Suprapubic skin (tissue), 4 donors: ENCODE measurements around the gene UQCR11. TPM values are rescaled to one million over a fixed set of nuclear protein-coding genes. Genes with fewer than 3 reads are reported as not detected.

Experiments used
- DNase-seq, 2 donors: peaks; one replicate each; pipeline ENCODE4 v3.0.0-alpha.2; 2019; ENCODE audit warnings: low spot score in 2 of 2
- H3K27ac ChIP-seq: fragments of 200-600 bp; sonication (generic); one replicate; pipeline ENCODE4 v1.5.1; 2019
- H3K27me3 ChIP-seq: fragments of 200-600 bp; sonication (generic); one replicate; pipeline ENCODE4 v1.5.1; 2019
- H3K36me3 ChIP-seq: fragments of 200-600 bp; sonication (generic); one replicate; pipeline ENCODE4 v1.5.1; 2019
- H3K4me1 ChIP-seq: fragments of 200-600 bp; sonication (generic); one replicate; pipeline ENCODE4 v1.5.1; 2019
- H3K4me3 ChIP-seq: fragments of 200-600 bp; sonication (generic); one replicate; pipeline ENCODE4 v1.5.1; 2019; ENCODE audit warnings: mild to moderate bottlenecking
- H3K9me3 ChIP-seq: fragments of 200-600 bp; sonication (generic); one replicate; pipeline ENCODE4 v1.5.1; 2019
- EP300 ChIP-seq: sonication (generic); formaldehyde crosslinking; IDR thresholded peaks from one replicate; pipeline ENCODE4 v1.6.1; 2017; ENCODE audit warnings: antibody characterized with exemption
- POLR2A ChIP-seq, 2 donors: fragments of 450-650 bp; IDR thresholded peaks; one replicate each; pipeline ENCODE4 v1.6.1; 2017; ENCODE audit warnings: antibody characterized with exemption in 2 of 2, mild to moderate bottlenecking in 2 of 2, moderate library complexity in 2 of 2
- POLR2AphosphoS5 ChIP-seq, 3 donors: sonication (generic); formaldehyde crosslinking; IDR thresholded peaks; one replicate each; pipeline ENCODE4 v1.6.1; 2017; ENCODE audit warnings: antibody characterized with exemption in 3 of 3
- whole genome bisulfite sequencing: methylation state at CpG from one replicate; pipeline ENCODE4 v1.1.5; 2018; 5-methylcytosine and 5-hydroxymethylcytosine counted together
- total RNA-seq, 4 donors: library from RNA; depleted of rRNA; stranded (reverse); fragments of >200 nt; gene quantifications; one replicate each; pipeline ENCODE4 v1.1.0, GENCODE V29; 2016
- TF ChIP-seq, protein P1 (sequence below), 2 donors: fragments of 200-600 bp in 1 of 2; fragments of 450-650 bp in 1 of 2; sonication (generic) in 1 of 2; IDR thresholded peaks; one replicate each; pipeline ENCODE4 v1.5.1; 2016 to 2019; ENCODE audit warnings: antibody characterized with exemption in 2 of 2, mild to moderate bottlenecking in 1 of 2, moderate library complexity in 1 of 2

UQCR11 gene
- total RNA-seq, 4 donors from 2014 or later, result 33.4 to 73.1 (median 59.4) TPM

GRCh38 chr19:1624458-1624857 lies 19.2 kb upstream of the UQCR11 start:
- WGBS, result 69% methylated on average over 23 of the region's 23 CpGs
- peaks cover 56% of the 10 kb centered on the region for H3K36me3 ChIP-seq
- no peak overlapping the region for H3K27ac ChIP-seq
- H3K4me1 ChIP-seq, result no peaks in the 10 kb centered on the region
- TF ChIP-seq, protein P1, sequence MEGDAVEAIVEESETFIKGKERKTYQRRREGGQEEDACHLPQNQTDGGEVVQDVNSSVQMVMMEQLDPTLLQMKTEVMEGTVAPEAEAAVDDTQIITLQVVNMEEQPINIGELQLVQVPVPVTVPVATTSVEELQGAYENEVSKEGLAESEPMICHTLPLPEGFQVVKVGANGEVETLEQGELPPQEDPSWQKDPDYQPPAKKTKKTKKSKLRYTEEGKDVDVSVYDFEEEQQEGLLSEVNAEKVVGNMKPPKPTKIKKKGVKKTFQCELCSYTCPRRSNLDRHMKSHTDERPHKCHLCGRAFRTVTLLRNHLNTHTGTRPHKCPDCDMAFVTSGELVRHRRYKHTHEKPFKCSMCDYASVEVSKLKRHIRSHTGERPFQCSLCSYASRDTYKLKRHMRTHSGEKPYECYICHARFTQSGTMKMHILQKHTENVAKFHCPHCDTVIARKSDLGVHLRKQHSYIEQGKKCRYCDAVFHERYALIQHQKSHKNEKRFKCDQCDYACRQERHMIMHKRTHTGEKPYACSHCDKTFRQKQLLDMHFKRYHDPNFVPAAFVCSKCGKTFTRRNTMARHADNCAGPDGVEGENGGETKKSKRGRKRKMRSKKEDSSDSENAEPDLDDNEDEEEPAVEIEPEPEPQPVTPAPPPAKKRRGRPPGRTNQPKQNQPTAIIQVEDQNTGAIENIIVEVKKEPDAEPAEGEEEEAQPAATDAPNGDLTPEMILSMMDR (IDR thresholded peaks at IDR 0.05), result peak in 1 of 2 donors; percentile 45
- TF ChIP-seq POLR2AphosphoS5 (IDR thresholded peaks at IDR 0.05), result no peak
- no peak for TF ChIP-seq EP300
- TF ChIP-seq POLR2A (IDR thresholded peaks at IDR 0.05), result no peak
- DNase-seq, result no peak
- H3K9me3 ChIP-seq, result no peaks in the 10 kb centered on the region
- no peaks in the 10 kb centered on the region for H3K27me3 ChIP-seq
- no peak overlapping the region for H3K4me3 ChIP-seq

GRCh38 chr19:1622541-1622940 lies 17.3 kb upstream of the UQCR11 start:
- no peaks in the 10 kb centered on the region for H3K9me3 ChIP-seq
- H3K27ac ChIP-seq, result no peak overlapping the region
- no peaks in the 10 kb centered on the region for H3K27me3 ChIP-seq
- H3K4me3 ChIP-seq, result no peak overlapping the region
- 90% methylated on average over 5 of the region's 5 CpGs for WGBS
- DNase-seq, result no peak
- H3K36me3 ChIP-seq, result peaks cover 73% of the 10 kb centered on the region
- no peak for TF ChIP-seq POLR2AphosphoS5 (IDR thresholded peaks at IDR 0.05)
- TF ChIP-seq POLR2A (IDR thresholded peaks at IDR 0.05), result no peak
- TF ChIP-seq EP300, result no peak
- TF ChIP-seq, protein P1 (IDR thresholded peaks at IDR 0.05), result no peak
- H3K4me1 ChIP-seq, result no peaks in the 10 kb centered on the region

DNA sequence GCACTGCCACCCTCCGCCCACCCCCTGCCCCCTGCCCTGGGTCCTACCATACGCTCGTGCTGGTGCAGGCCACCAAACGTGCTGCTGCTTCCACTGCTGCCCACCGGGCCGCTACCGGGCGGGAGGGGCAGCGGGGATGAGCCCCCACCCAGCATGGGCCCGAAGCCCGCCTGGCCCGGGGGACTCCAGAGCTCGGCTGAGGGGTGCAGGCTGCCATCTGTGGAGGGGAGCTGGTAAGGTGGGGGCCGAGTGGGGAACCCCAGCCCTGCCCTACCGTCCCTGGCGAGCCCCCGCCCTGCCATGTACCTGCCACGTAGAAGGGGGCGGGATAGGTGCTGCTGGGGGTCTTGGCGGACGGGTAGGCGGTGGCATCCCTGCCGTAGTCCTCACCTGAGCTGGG lies 16.7 kb upstream of the UQCR11 start:
- Histone ChIP-seq H3K27ac (no peak overlapping the region), H3K4me1 (no peaks in the 10 kb centered on the region), H3K27me3 (no peaks in the 10 kb centered on the region), H3K4me3 (no peak overlapping the region), H3K9me3 (no peaks in the 10 kb centered on the region), H3K36me3 (peaks cover 70% of the 10 kb centered on the region)
- no peak for DNase-seq
- TF ChIP-seq POLR2A (IDR thresholded peaks at IDR 0.05) (no peak), POLR2AphosphoS5 (IDR thresholded peaks at IDR 0.05) (no peak), EP300 (no peak)
- TF ChIP-seq, protein P1 (IDR thresholded peaks at IDR 0.05), result no peak
- 92% methylated on average over 7 of the region's 23 CpGs for WGBS

DNA sequence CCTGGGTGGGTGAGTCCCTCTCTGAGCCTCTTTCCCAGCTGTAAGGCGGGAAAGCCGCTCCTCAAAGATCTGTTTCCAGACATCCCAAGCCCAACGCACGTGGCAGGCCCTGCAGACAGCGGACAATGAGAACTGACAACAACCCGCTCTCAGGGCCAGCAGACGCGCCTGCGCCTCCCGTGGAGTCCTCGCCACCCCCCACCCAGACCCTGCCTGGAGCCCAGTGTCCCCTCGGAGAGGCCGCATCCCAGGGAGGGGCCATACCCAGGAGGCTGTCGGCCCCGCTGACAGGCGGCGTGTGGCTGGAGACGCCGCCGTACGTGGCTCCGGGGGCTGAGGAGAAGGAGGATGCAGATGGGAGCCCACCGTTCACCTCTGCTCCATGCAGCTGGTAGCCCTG lies 16.3 kb upstream of the UQCR11 start:
- H3K27me3 ChIP-seq, result no peaks in the 10 kb centered on the region
- WGBS, result 94% methylated on average over 22 of the region's 23 CpGs
- H3K4me3 ChIP-seq, result no peak overlapping the region
- no peak overlapping the region for H3K27ac ChIP-seq
- no peaks in the 10 kb centered on the region for H3K4me1 ChIP-seq
- H3K36me3 ChIP-seq, result peaks cover 68% of the 10 kb centered on the region
- no peak for DNase-seq
- no peaks in the 10 kb centered on the region for H3K9me3 ChIP-seq
- TF ChIP-seq EP300, result no peak
- TF ChIP-seq, protein P1 (IDR thresholded peaks at IDR 0.05), result no peak
- TF ChIP-seq POLR2AphosphoS5 (IDR thresholded peaks at IDR 0.05), result no peak
- TF ChIP-seq POLR2A (IDR thresholded peaks at IDR 0.05), result no peak

DNA sequence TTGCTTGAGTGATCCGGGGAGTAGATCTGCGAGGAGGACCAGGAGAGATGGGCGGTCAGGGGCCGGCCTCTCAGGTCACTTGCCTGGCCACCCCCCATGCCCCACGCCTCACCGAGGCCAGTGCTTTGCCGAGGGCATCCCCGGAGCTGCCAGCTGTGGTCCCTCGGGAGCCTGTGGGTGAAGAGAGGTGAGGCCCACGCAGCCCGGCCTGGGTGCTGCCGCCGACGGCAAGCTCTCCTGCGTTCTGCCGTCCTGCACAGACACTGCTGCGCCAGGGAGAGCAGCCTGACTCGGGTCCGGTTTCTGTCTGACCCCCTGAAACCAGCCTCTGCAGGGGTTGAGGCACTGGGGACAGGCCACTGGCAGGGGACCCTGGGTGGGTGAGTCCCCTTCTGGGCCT lies 15.8 kb upstream of the UQCR11 start:
- no peak for DNase-seq
- no peaks in the 10 kb centered on the region for H3K9me3 ChIP-seq
- no peaks in the 10 kb centered on the region for H3K27me3 ChIP-seq
- H3K36me3 ChIP-seq, result peaks cover 65% of the 10 kb centered on the region
- 91% methylated on average over 6 of the region's 19 CpGs for WGBS
- H3K27ac ChIP-seq, result no peak overlapping the region
- TF ChIP-seq POLR2A (IDR thresholded peaks at IDR 0.05), result no peak
- H3K4me3 ChIP-seq, result no peak overlapping the region
- no peaks in the 10 kb centered on the region for H3K4me1 ChIP-seq

GRCh38 chr19:1620502-1620901 lies 15.2 kb upstream of the UQCR11 start:
- Histone ChIP-seq H3K36me3 (peaks cover 69% of the 10 kb centered on the region), H3K27ac (no peak overlapping the region), H3K27me3 (no peaks in the 10 kb centered on the region), H3K9me3 (no peaks in the 10 kb centered on the region), H3K4me3 (no peak overlapping the region), H3K4me1 (no peaks in the 10 kb centered on the region)
- TF ChIP-seq, protein P1 (IDR thresholded peaks at IDR 0.05), result no peak
- TF ChIP-seq POLR2AphosphoS5 (IDR thresholded peaks at IDR 0.05) (no peak), EP300 (no peak), POLR2A (IDR thresholded peaks at IDR 0.05) (no peak)
- WGBS, result 86% methylated on average over 5 of the region's 11 CpGs
- DNase-seq, result no peak
